Measurements from ENCODE around the gene POLD1.
A peak's percentile ranks its signal among the peaks of the same experiment; 100 is the strongest.
"Not testable (repeated sequence)": the region's sequence is repeated elsewhere in the genome, so short reads cannot be mapped to it uniquely, and the experiment has no call there.

Gene POLD1

GRCh38 chr19:50380751-50381151 is 3.4 kb upstream of the POLD1 start:
- no peak for DNase-seq (ENCODE audit: low spot score)

GRCh38 chr19:50381881-50382729 is 2.0 kb upstream of the POLD1 start:
- no peak for DNase-seq (ENCODE audit: low spot score)
- no peak for TF ChIP-seq CTCF (IDR thresholded peaks at IDR 0.05; ENCODE audit: extremely low read depth, missing control alignments)

More at GRCh38 chr19:50380751-50381151, 3.4 kb upstream of the POLD1 start:
- no peak for TF ChIP-seq CTCF (IDR thresholded peaks at IDR 0.05; ENCODE audit: extremely low read depth, missing control alignments)

GRCh38 chr19:50383001-50383851 is 921 bp upstream of the POLD1 start:
- TF ChIP-seq CTCF (IDR thresholded peaks at IDR 0.05; ENCODE audit: extremely low read depth, missing control alignments), result no peak
- no peak for DNase-seq (ENCODE audit: low spot score)

GRCh38 chr19:50384685-50385535 is 763 bp downstream of the POLD1 start:
- no peak for TF ChIP-seq CTCF (IDR thresholded peaks at IDR 0.05; ENCODE audit: extremely low read depth, missing control alignments)
- peak; percentile 3 for DNase-seq (ENCODE audit: low spot score)

- no peak for TF ChIP-seq CTCF (IDR thresholded peaks at IDR 0.05; ENCODE audit: extremely low read depth, missing control alignments)
- DNase-seq (ENCODE audit: low spot score), result no peak
These were observed 3.2 kb downstream of the POLD1 start for GRCh38 chr19:50387176-50387867.

- TF ChIP-seq CTCF (IDR thresholded peaks at IDR 0.05; ENCODE audit: extremely low read depth, missing control alignments), result no peak
- no peak for DNase-seq (ENCODE audit: low spot score)
These were observed 3.7 kb downstream of the POLD1 start for GRCh38 chr19:50387868-50388245.

- not testable (repeated sequence) for DNase-seq (ENCODE audit: low spot score)
These were observed 6.1 kb downstream of the POLD1 start for GRCh38 chr19:50390295-50390694.

GRCh38 chr19:50390952-50391351 is 6.8 kb downstream of the POLD1 start:
- DNase-seq (ENCODE audit: low spot score), result not testable (repeated sequence)
